ENCODE results near the gene OVCA2. TPM values are rescaled to one million over a fixed set of nuclear protein-coding genes. Genes with fewer than 3 reads are reported as not detected.

The OVCA2 gene
- total and polyA plus RNA-seq, 4 donors = 16.1 to 30.6 (median 23.7) TPM

- no peak for DNase-seq (ENCODE audit: low spot score)
- Histone ChIP-seq H3K27me3 (ENCODE audit: control insufficient read depth in 4 of 4, insufficient read depth in 4 of 4, low read length in 3 of 4) (no peaks in the 10 kb centered on the region), H3K36me3 (ENCODE audit: control insufficient read depth in 4 of 4, insufficient read depth in 3 of 4, low read depth in 1 of 4, low read length in 3 of 4) (peaks cover 1 to 8% (median 5%) of the 10 kb centered on the region in 4 donors), H3K4me1 (ENCODE audit: control insufficient read depth in 4 of 4, insufficient read depth in 4 of 4, low read length in 3 of 4) (peaks cover 2 to 23% (median 15%) of the 10 kb centered on the region in 4 donors), H3K4me3 (ENCODE audit: low read depth in 1 of 3, low read length in 3 of 3) (no peak overlapping the region), H3K9me3 (ENCODE audit: control insufficient read depth in 4 of 4, low read length in 3 of 4) (no peaks in the 10 kb centered on the region), H3K9ac (ENCODE audit: low read depth in 1 of 2, low read length in 2 of 2) (peak overlapping the region in 1 of 2 donors; percentile 45), H3K27ac (ENCODE audit: low read depth in 1 of 2, low read length in 2 of 2) (peak overlapping the region; percentile 64 to 79)
- TF ChIP-seq CTCF (IDR thresholded peaks at IDR 0.05; ENCODE audit: low read depth, low read length, missing input control) (no peak), RAD21 (IDR thresholded peaks at IDR 0.05) (peak; percentile 53 to 56), RXRA (IDR thresholded peaks at IDR 0.05) (peak; percentile 71 to 77), FOXA2 (IDR thresholded peaks at IDR 0.05) (no peak), SP1 (IDR thresholded peaks at IDR 0.05) (peak; percentile 40), HNF4G (IDR thresholded peaks at IDR 0.05) (no peak), REST (IDR thresholded peaks at IDR 0.05) (peak; percentile 10), HNF4A (conservative IDR thresholded peaks at IDR 0.05) (no peak), EGR1 (IDR thresholded peaks at IDR 0.05; ENCODE audit: low read depth in 2 of 2) (no peak), MAX (IDR thresholded peaks at IDR 0.05) (no peak), YY1 (IDR thresholded peaks at IDR 0.05) (no peak), ATF3 (IDR thresholded peaks at IDR 0.05) (no peak), TAF1 (conservative IDR thresholded peaks at IDR 0.05) (no peak), NR2F2 (IDR thresholded peaks at IDR 0.05) (peak; percentile 86), FOXA1 (IDR thresholded peaks at IDR 0.05) (no peak)
- WGBS = 46% methylated on average over 7 of the region's 7 CpGs
These were observed 41.8 kb downstream of the OVCA2 start for GRCh38 chr17:2083613-2084035.

- no peaks in the 10 kb centered on the region for H3K27me3 ChIP-seq (ENCODE audit: control insufficient read depth in 4 of 4, insufficient read depth in 4 of 4, low read length in 3 of 4)
- H3K9ac ChIP-seq (ENCODE audit: low read depth in 1 of 2, low read length in 2 of 2) = peak overlapping the region in 1 of 2 donors; percentile 45
- DNase-seq (ENCODE audit: low spot score) = no peak
- H3K36me3 ChIP-seq (ENCODE audit: control insufficient read depth in 4 of 4, insufficient read depth in 3 of 4, low read depth in 1 of 4, low read length in 3 of 4) = peaks cover 1 to 8% (median 5%) of the 10 kb centered on the region in 4 donors
- H3K4me1 ChIP-seq (ENCODE audit: control insufficient read depth in 4 of 4, insufficient read depth in 4 of 4, low read length in 3 of 4) = peaks cover 2 to 27% (median 17%) of the 10 kb centered on the region in 4 donors
- 64% methylated on average over 8 of the region's 8 CpGs for WGBS
- no peak overlapping the region for H3K4me3 ChIP-seq (ENCODE audit: low read depth in 1 of 3, low read length in 3 of 3)
- peak overlapping the region; percentile 64 to 79 for H3K27ac ChIP-seq (ENCODE audit: low read depth in 1 of 2, low read length in 2 of 2)
- no peaks in the 10 kb centered on the region for H3K9me3 ChIP-seq (ENCODE audit: control insufficient read depth in 4 of 4, low read length in 3 of 4)
- TF ChIP-seq CTCF (IDR thresholded peaks at IDR 0.05; ENCODE audit: low read depth, low read length, missing input control) = no peak
- no peak for TF ChIP-seq SP1 (IDR thresholded peaks at IDR 0.05)
- TF ChIP-seq YY1 (IDR thresholded peaks at IDR 0.05) = no peak
- TF ChIP-seq NR2F2 (IDR thresholded peaks at IDR 0.05) = no peak
- TF ChIP-seq HNF4A (conservative IDR thresholded peaks at IDR 0.05) = no peak
- no peak for TF ChIP-seq REST (IDR thresholded peaks at IDR 0.05)
- no peak for TF ChIP-seq ATF3 (IDR thresholded peaks at IDR 0.05)
- TF ChIP-seq TAF1 (conservative IDR thresholded peaks at IDR 0.05) = no peak
These were observed 42.4 kb downstream of the OVCA2 start for GRCh38 chr17:2084036-2084765.

Data from liver (tissue), 9 donors.